ENCODE measurements around the gene OR6J1.
"Not testable (repeated sequence)": the region's sequence is repeated elsewhere in the genome, so short reads cannot be mapped to it uniquely, and the experiment has no call there.

OR6J1 gene

DNA sequence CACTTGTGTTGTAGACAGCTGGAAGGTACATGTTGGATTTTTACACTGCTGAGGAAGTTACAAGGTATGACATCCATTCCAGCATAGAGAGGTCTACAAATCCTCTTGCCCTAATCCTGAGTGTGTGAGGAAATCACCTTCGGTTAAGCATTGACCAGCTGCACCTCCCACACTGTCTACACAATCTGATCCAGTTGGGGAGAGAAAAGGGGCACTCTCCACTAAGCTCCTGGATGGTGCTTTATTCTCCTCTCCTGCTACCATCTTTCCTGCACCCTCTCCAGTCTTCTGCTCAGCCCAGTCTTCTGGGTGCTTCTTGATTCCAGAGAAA lies at the start of gene OR6J1:
Gene OR6J1, minus strand, starts transcription at position 48 of the 331 bp plus-strand sequence. CDS start 9,541 bp downstream, outside the sequence.
- TF ChIP-seq, protein P1, sequence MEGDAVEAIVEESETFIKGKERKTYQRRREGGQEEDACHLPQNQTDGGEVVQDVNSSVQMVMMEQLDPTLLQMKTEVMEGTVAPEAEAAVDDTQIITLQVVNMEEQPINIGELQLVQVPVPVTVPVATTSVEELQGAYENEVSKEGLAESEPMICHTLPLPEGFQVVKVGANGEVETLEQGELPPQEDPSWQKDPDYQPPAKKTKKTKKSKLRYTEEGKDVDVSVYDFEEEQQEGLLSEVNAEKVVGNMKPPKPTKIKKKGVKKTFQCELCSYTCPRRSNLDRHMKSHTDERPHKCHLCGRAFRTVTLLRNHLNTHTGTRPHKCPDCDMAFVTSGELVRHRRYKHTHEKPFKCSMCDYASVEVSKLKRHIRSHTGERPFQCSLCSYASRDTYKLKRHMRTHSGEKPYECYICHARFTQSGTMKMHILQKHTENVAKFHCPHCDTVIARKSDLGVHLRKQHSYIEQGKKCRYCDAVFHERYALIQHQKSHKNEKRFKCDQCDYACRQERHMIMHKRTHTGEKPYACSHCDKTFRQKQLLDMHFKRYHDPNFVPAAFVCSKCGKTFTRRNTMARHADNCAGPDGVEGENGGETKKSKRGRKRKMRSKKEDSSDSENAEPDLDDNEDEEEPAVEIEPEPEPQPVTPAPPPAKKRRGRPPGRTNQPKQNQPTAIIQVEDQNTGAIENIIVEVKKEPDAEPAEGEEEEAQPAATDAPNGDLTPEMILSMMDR (IDR thresholded peaks at IDR 0.05; ENCODE audit: borderline replicate concordance, insufficient read depth, low read depth, low read length) = no peak
- H3K4me3 ChIP-seq (ENCODE audit: low read depth, low read length) = no peak within 1 kb of the TSS

DNA sequence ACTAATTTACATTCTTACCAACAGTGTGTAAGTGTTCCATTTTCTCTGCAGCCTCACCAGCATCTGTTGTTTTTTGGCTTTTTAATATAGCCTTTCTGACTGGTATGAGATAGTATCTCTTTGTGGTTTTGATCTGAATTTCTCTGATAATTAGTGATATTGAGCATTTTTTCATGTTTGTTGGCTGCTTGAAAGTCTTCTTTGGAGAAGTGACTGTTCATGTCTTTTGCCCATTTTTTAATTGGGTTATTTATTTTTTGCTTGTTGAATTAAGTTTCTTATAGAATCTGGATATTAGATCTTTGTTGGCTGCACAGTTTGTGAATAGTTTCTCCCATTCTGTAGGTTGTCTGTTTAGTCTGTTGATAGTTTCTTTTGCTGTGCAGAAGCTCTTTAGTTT lies 48.0 kb upstream of the OR6J1 start:
- H3K4me3 ChIP-seq (ENCODE audit: low read depth, low read length) = no peak overlapping the region
- TF ChIP-seq, protein P1 (IDR thresholded peaks at IDR 0.05; ENCODE audit: borderline replicate concordance, insufficient read depth, low read depth, low read length) = no peak

DNA sequence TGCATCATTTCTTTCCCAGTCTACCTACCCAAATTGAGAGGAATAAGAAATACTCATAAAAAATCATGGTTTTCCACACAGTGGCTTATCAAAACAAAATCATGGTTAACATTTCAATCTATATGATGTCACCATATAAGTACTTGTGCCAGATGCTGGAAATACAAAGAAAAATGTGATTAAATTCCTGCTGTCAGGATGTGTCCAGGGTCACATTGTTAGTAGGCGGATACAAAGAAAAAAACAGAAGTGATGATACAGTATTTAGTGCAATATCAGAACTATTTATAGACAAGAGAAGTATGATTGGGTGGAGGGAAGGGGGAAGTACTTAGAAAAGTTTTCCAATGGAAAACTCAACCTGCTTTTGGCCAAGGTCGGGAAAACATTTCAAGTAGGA lies 47.0 kb upstream of the OR6J1 start:
- no peak overlapping the region for H3K4me3 ChIP-seq (ENCODE audit: low read depth, low read length)
- TF ChIP-seq, protein P1 (IDR thresholded peaks at IDR 0.05; ENCODE audit: borderline replicate concordance, insufficient read depth, low read depth, low read length) = no peak

DNA sequence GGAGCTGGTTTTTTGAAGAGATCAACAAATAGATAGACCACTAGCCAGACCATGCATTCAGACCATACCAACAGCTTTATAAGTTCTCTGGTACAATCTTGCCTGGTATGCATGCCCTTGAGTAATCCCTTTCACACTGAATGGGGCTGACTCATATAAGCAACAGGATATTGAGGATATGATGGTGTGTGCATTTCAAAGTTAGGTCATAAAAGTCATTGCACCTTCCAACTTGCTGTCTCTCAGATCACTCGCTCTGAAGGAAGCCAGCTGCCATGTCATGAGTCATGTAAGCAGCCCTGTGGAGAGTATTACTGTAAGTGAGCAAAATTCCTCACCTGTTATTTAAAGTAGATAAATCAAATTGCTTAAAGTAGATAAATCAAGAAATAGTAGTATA lies 45.0 kb upstream of the OR6J1 start:
- H3K4me3 ChIP-seq (ENCODE audit: low read depth, low read length) = no peak overlapping the region
- TF ChIP-seq, protein P1 (IDR thresholded peaks at IDR 0.05; ENCODE audit: borderline replicate concordance, insufficient read depth, low read depth, low read length) = no peak

DNA sequence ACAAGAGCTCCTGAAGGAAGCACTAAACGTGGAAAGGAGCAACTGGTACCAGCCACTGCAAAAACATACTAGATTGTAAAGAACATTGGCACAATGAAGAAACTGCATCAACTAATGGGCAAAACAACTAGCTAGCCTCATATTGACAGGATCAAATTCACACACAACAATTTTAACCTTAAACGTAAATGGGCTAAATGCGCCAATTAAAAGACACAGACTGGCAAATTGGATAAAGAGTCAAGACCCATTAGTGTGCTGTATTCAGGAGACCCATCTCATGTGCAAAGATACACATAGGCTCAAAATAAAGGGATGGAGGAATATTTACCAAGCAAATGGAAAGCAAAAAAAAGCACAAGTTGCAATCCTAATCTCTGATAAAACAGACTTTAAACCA lies 43.8 kb upstream of the OR6J1 start:
- H3K4me3 ChIP-seq (ENCODE audit: low read depth, low read length) = not testable (repeated sequence)

DNA sequence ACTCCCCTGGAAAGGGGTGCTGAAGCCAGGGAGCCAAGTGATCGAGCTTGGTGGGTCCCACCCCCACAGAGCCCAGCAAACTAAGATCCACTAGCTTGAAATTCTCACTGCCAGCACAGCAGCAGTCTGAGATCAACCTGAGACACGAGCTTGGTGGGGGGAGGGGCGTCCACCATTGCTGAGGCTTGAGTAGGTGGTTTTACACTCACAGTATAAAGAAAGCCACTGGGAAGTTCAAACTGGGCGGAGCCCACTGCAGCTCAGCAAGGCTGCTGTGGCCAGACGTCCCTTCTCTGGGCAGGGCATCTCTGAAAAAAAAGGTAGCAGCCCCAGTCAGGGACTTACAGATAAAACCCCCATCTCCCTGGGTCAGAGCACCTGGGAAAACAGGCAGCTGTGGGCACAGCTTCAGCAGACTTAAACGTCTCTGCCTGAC lies 42.0 kb upstream of the OR6J1 start:
- H3K4me3 ChIP-seq (ENCODE audit: low read depth, low read length) = not testable (repeated sequence)

DNA sequence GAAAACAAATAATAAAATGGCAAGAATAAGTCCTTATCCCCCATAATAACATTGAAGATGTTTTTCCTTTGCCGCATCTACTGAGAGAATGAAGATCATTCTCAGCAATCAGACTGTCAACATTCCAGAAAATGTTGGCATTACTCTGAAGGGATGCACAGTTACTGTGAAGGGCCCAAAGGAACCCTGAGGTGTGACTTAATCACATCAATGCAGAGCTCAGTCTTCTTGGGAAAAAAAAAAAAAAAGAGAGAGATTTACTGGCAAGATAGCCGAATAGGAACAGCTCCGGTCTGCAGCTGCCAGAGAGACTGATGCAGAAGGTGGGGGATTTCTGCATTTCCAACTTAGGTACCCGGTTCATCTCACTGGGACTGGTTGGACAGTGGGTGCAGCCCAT lies 41.3 kb upstream of the OR6J1 start:
- H3K4me3 ChIP-seq (ENCODE audit: low read depth, low read length) = no peak overlapping the region

DNA sequence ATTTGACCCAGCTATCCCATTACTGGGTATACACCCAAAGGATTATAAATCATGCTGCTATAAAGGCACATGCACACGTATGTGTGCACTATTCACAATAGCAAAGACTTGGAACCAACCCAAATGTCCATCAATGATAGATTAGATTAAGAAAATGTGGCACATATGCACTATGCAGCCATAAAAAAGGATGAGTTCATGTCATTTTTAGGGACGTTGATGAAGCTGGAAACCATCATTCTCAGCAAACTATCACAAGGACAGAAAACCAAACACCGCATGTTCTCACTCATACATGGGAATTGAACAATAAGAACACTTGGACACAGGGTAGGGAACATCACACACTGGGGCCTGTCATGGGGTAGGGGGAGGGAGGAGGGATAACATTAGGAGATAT lies 39.3 kb upstream of the OR6J1 start:
- not testable (repeated sequence) for H3K4me3 ChIP-seq (ENCODE audit: low read depth, low read length)

More for the DNA sequence above, 41.3 kb upstream of the OR6J1 start:
- TF ChIP-seq, protein P1 (IDR thresholded peaks at IDR 0.05; ENCODE audit: borderline replicate concordance, insufficient read depth, low read depth, low read length) = no peak

DNA sequence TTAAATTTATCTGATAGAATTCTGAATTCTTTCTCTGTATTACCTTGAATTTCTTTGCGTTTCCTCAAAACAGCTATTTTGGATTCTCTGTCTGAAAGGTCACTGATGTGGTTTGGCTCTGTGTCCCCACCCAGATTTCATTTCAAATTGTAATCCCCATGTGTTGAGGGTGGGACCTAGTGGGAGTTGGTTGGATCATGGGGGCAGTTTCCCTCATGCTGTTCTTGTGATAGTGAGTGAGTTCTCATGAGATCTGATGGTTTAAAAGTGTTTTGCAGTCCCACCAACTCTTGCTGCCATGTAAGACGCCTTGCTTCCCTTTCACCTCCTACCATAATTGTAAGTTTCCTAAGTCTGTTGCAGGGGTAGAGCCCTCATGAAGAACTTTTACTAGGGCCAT lies 34.1 kb upstream of the OR6J1 start:
- no peak overlapping the region for H3K4me3 ChIP-seq (ENCODE audit: low read depth, low read length)
- TF ChIP-seq, protein P1 (IDR thresholded peaks at IDR 0.05; ENCODE audit: borderline replicate concordance, insufficient read depth, low read depth, low read length) = no peak

DNA sequence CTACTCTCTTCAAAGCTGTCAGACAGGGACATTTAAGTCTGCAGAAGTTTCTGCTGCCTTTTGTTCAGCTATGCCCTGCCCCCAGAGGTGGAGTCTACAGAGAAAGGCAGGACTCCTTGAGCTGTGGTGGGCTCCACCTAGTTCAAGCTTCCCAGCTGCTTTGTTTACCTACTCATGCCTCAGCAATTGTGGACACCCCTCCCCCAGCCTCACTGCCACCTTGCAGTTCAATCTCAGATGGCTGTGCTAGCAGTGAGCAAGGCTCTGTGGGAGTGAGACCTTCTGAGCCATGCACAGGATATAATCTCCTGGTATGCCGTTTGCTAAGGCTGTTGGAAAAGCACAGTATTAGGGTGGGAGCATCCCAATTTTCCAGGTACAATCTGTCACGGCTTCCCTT lies 33.4 kb upstream of the OR6J1 start:
- H3K4me3 ChIP-seq (ENCODE audit: low read depth, low read length) = not testable (repeated sequence)
